GM12878 (cell line): ENCODE results near the gene IL23R. TPM values are rescaled to one million over a fixed set of nuclear protein-coding genes. Genes with fewer than 3 reads are reported as not detected.

ENCODE experiments used
- ATAC-seq: fragments of 200-7000 bp; cut with Tn5 transposase; 3 replicates; pipeline ENCODE4 v1.9.1; 2020; ENCODE audit warnings: mild to moderate bottlenecking, moderate library complexity
- BruUV-seq: library from RNA; stranded (reverse); fragments of 400-500 nt; replicated peaks from 2 replicates; lab custom pipeline; 2021; lab: Mats Ljungman, UMichigan
- CTCF ChIA-PET: fragments of 300-600 bp; sonication (Branson Sonifier 250); formaldehyde crosslinking; extraction: SDS; loops from one replicate; lab custom pipeline; 2021; ENCODE audit warnings: inconsistent platforms; lab: Yijun Ruan, JAX
- POLR2A ChIA-PET: fragments of 350-600 bp; formaldehyde crosslinking; extraction: SDS; loops from one replicate; lab custom pipeline; 2021; ENCODE audit warnings: inconsistent platforms; lab: Charles Lee
- RAD21 ChIA-PET: fragments of 300-600 bp; sonication (Branson Sonifier 250); formaldehyde crosslinking; loops from one replicate; lab custom pipeline; 2023; ENCODE audit warnings: antibody characterized with exemption; ENCODE audit not compliant: unreplicated experiment; lab: Charles Lee
- SMC1A ChIA-PET: fragments of 300-600 bp; sonication (Branson Sonifier 250); formaldehyde crosslinking; loops from one replicate; lab custom pipeline; 2023; ENCODE audit not compliant: unreplicated experiment, uncharacterized antibody; lab: Charles Lee
- DNase-seq: peaks from one replicate; pipeline ENCODE4 v3.0.0-alpha.2; 2011; ENCODE audit warnings: low read depth, low spot score
- FAIRE-seq: peaks from 3 replicates; lab custom pipeline; 2011; peaks lifted over from hg19 to GRCh38; lab: Jason Lieb, UNC
- H2AFZ ChIP-seq: 2 replicates; pipeline ENCODE4 v1.6.0; 2011; ENCODE audit warnings: low read depth, low read length, control low read depth; ENCODE audit not compliant: control insufficient read depth
- H3K27ac ChIP-seq: 2 replicates; pipeline ENCODE4 v1.5.1; 2011; ENCODE audit warnings: control low read depth; ENCODE audit not compliant: control insufficient read depth, insufficient read depth
- H3K27me3 ChIP-seq, 2 experiments: replicated peaks in 1 of 2; 2 replicates each; pipeline versions ENCODE4 v1.6.0 to v1.6.1; 2011; ENCODE audit warnings: low read length in 1 of 2; ENCODE audit not compliant: control insufficient read depth in 2 of 2, insufficient read depth in 2 of 2
- H3K36me3 ChIP-seq, 2 experiments: 2 replicates each; pipeline ENCODE4 v1.5.1; 2011; ENCODE audit warnings: low read length in 1 of 2; ENCODE audit not compliant: control insufficient read depth in 2 of 2, insufficient read depth in 2 of 2
- H3K4me1 ChIP-seq: 2 replicates; pipeline ENCODE4 v1.6.1; 2011; ENCODE audit warnings: mild to moderate bottlenecking, low read length, moderate library complexity, mixed read lengths; ENCODE audit not compliant: control insufficient read depth, insufficient read depth
- H3K4me2 ChIP-seq: 2 replicates; pipeline ENCODE4 v1.6.0; 2011; ENCODE audit warnings: control low read depth; ENCODE audit not compliant: control insufficient read depth, insufficient read depth
- H3K4me3 ChIP-seq: fragments of 200-600 bp; sonication (generic); 2 replicates; pipeline ENCODE4 v1.5.1; 2016
- H3K79me2 ChIP-seq: 2 replicates; pipeline ENCODE4 v1.6.0; 2011; ENCODE audit warnings: low read length; ENCODE audit not compliant: control insufficient read depth, insufficient read depth
- H3K9ac ChIP-seq: 2 replicates; pipeline ENCODE4 v1.8.0; 2011; ENCODE audit warnings: low read length, control low read depth, mixed read lengths; ENCODE audit not compliant: control insufficient read depth, insufficient read depth
- H3K9me3 ChIP-seq: replicated peaks from 3 replicates; pipeline ENCODE4 v1.5.1; 2011; ENCODE audit warnings: mild to moderate bottlenecking, low read length; ENCODE audit not compliant: control insufficient read depth, insufficient read depth
- H4K20me1 ChIP-seq: 2 replicates; pipeline ENCODE4 v1.6.0; 2011; ENCODE audit not compliant: control insufficient read depth, insufficient read depth
- CREM ChIP-seq: IDR thresholded peaks from 2 replicates; pipeline ENCODE4 v1.6.1; 2014; ENCODE audit warnings: antibody characterized with exemption, low read depth
- LARP7 ChIP-seq: fragments of 450-650 bp; IDR thresholded peaks from 2 replicates; pipeline ENCODE4 v1.6.1; 2017; ENCODE audit warnings: mild to moderate bottlenecking
- NRF1 ChIP-seq: conservative IDR thresholded peaks from 2 replicates; pipeline ENCODE4 v1.6.1; 2011; ENCODE audit warnings: mild to moderate bottlenecking, low read depth, low read length, improper control_type of control experiment
- RB1 ChIP-seq: fragments of 450-650 bp; formaldehyde crosslinking; IDR thresholded peaks from 2 replicates; pipeline ENCODE4 v1.6.1; 2017; ENCODE audit warnings: mild to moderate bottlenecking, borderline replicate concordance
- SREBF2 ChIP-seq: IDR thresholded peaks from 2 replicates; pipeline ENCODE4 v1.6.1; 2012; ENCODE audit warnings: mild to moderate bottlenecking, low read length
- TARDBP ChIP-seq: IDR thresholded peaks from 2 replicates; pipeline ENCODE4 v1.6.1; 2016; ENCODE audit warnings: borderline replicate concordance
- TBL1XR1 ChIP-seq: IDR thresholded peaks from 2 replicates; pipeline ENCODE4 v1.6.1; 2012; ENCODE audit warnings: low read depth, low read length, improper control_type of control experiment
- WRNIP1 ChIP-seq: IDR thresholded peaks from 2 replicates; pipeline ENCODE4 v1.6.1; 2011; ENCODE audit warnings: low read depth, low read length, improper control_type of control experiment, borderline replicate concordance
- ZNF207 ChIP-seq: fragments of 450-650 bp; IDR thresholded peaks from 2 replicates; pipeline ENCODE4 v1.6.1; 2014; ENCODE audit warnings: antibody characterized with exemption, mild to moderate bottlenecking, borderline replicate concordance
- ZNF217 ChIP-seq: fragments of 450-650 bp; IDR thresholded peaks from 2 replicates; pipeline ENCODE4 v1.6.1; 2017; ENCODE audit warnings: antibody characterized with exemption, mild to moderate bottlenecking
- WGBS: methylation state at CpG from one replicate; pipeline ENCODE4 v1.1.6; 2016; ENCODE audit warnings: low lambda C conversion rate; ENCODE audit not compliant: insufficient replicate concordance, insufficient coverage; ENCODE audit errors: missing lambda C conversion rate; 5-methylcytosine and 5-hydroxymethylcytosine counted together
- in situ Hi-C: fragments of 300-500 bp; cut with MboI; formaldehyde crosslinking; loops from 9 replicates; pipeline ENCODE4 v1.14.3; 2018; ENCODE audit warnings: mixed read lengths
- intact Hi-C: fragments of 100-400 bp; cut with micrococcal nuclease; formaldehyde crosslinking; loops from one replicate; pipeline ENCODE4 v1.14.2; 2022; ENCODE audit not compliant: unreplicated experiment
- polyA plus RNA-seq, 11 experiments: library from polyadenylated mRNA; depleted of rRNA in 4 of 11; unstranded in 6 of 11; stranded (reverse) in 5 of 11; fragments of >200 nt; fragmentation: Nextera tagmentation in 4 of 11; fragmentation: Illumina TruSeq in 1 of 11; extraction: Ambion mirVana in 4 of 11; extraction: Trizol in 1 of 11; gene quantifications; 1 replicate in 1 of 11; 2 replicates in 10 of 11; pipeline versions ENCODE4 v1.2.1 to v1.2.3, GENCODE V29; 2011 to 2016; ENCODE audit warnings: inconsistent platforms in 2 of 11, missing spikeins in 2 of 11, low read depth in 1 of 11
- total RNA-seq, 4 experiments: library from RNA; depleted of rRNA in 3 of 4; stranded (reverse); fragments of >200 nt in 3 of 4; fragmentation: Illumina TruSeq in 1 of 4; extraction: Trizol in 1 of 4; gene quantifications; 2 replicates each; pipeline versions ENCODE4 v1.2.1 to v1.2.3, GENCODE V29; 2013 to 2021
- TF ChIP-seq, protein P1 (sequence below): fragments of 450-650 bp; IDR thresholded peaks from 2 replicates; pipeline ENCODE4 v1.6.1; 2017; ENCODE audit warnings: mild to moderate bottlenecking

Gene IL23R
- total and polyA plus RNA-seq, 10 of the 15 experiments (the other 5 are each of a cell fraction or from before 2014, with no cell fraction given), result 0.16 to 6.4 (median 0.59) TPM

DNA sequence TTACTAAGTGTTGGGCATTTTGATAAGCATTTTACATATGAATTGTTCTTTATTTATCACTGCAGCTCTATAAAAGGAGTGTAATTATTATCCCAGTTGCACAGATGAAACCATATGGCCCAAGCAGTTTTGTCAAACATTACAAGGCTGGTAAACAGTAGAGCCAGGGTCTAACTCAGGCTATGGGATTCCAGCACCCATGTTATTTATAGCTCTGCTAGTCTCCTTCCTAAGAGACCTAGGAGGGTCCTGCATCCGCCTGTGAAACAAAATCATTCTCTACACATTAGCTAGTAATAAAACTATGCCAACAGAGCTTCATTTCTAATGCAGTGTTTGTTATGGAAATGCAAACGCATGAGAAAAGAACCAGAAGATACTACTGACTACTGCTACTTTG is 58.6 kb downstream of the IL23R start:
- in situ Hi-C loops, result loop anchor here (5.0 kb wide), 1 partner anchor 277 kb away; no protein-coding TSS in a partner anchor
- Histone ChIP-seq H3K27me3 (no peaks in the 10 kb centered on the region; a peak in 1 of 4 replicates), H3K79me2 (no peaks in the 10 kb centered on the region), H3K36me3 (no peaks in the 10 kb centered on the region), H2AFZ (no peak overlapping the region), H3K4me3 (no peak overlapping the region), H3K4me1 (no peaks in the 10 kb centered on the region), H3K27ac (no peak overlapping the region), H3K9me3 (no peaks in the 10 kb centered on the region; the same call in 2 of the 3 replicates), H4K20me1 (no peaks in the 10 kb centered on the region), H3K9ac (no peak overlapping the region), H3K4me2 (no peak overlapping the region)
- no peak for FAIRE-seq
- no peak for DNase-seq
- POLR2A ChIA-PET, result interaction anchor here (0.5 to 0.9 kb wide), 2 partner anchors 10 to 13 kb away, joined by 3 read pairs; no protein-coding TSS in a partner anchor
- no peak for ATAC-seq
- TF ChIP-seq, protein P1, sequence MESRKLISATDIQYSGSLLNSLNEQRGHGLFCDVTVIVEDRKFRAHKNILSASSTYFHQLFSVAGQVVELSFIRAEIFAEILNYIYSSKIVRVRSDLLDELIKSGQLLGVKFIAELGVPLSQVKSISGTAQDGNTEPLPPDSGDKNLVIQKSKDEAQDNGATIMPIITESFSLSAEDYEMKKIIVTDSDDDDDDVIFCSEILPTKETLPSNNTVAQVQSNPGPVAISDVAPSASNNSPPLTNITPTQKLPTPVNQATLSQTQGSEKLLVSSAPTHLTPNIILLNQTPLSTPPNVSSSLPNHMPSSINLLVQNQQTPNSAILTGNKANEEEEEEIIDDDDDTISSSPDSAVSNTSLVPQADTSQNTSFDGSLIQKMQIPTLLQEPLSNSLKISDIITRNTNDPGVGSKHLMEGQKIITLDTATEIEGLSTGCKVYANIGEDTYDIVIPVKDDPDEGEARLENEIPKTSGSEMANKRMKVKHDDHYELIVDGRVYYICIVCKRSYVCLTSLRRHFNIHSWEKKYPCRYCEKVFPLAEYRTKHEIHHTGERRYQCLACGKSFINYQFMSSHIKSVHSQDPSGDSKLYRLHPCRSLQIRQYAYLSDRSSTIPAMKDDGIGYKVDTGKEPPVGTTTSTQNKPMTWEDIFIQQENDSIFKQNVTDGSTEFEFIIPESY, result no peak
- no peak for TF ChIP-seq TARDBP
- TF ChIP-seq CREM, result no peak
- no peak for TF ChIP-seq TBL1XR1
- TF ChIP-seq LARP7, result no peak
- TF ChIP-seq WRNIP1, result no peak
- no peak for TF ChIP-seq ZNF207
- no peak for TF ChIP-seq ZNF217
- no peak for TF ChIP-seq RB1
- TF ChIP-seq NRF1, result no peak
- no peak for TF ChIP-seq SREBF2
- CTCF ChIA-PET, result interaction anchor here (1.3 to 5.6 kb wide), 3 partner anchors 9 to 76 kb away, joined by 3 to 55 read pairs (median 3); no protein-coding TSS in a partner anchor
- intact Hi-C loops, result no loop called here
- RAD21 ChIA-PET, result interaction anchor here (1.3 kb wide), 1 partner anchor 9 kb away, joined by 3 read pairs; no protein-coding TSS in a partner anchor
- SMC1A ChIA-PET, result interaction anchor here (0.6 to 2.6 kb wide), 4 partner anchors 9 to 1499 kb away, joined by 3 to 14 read pairs (median 3); no protein-coding TSS in a partner anchor
- no TSS peak for BruUV-seq
- WGBS, result 48% methylated on average over 2 of the region's 2 CpGs
